HepG2 (cell line): ENCODE results near the gene KCNN2. TPM values are rescaled to one million over a fixed set of nuclear protein-coding genes. Genes with fewer than 3 reads are reported as not detected.

Experiments used
- ATAC-seq: fragments of 200-7000 bp; cut with Tn5 transposase; 3 replicates; pipeline ENCODE4 v1.9.1; 2020; ENCODE audit warnings: mild to moderate bottlenecking, moderate library complexity
- BruUV-seq: library from RNA; stranded (reverse); fragments of 400-500 nt; replicated peaks from 2 replicates; lab custom pipeline; 2021; lab: Mats Ljungman, UMichigan
- CTCF ChIA-PET: fragments of 300-600 bp; formaldehyde crosslinking; extraction: SDS; loops from one replicate; lab custom pipeline; 2021; ENCODE audit warnings: low total read pairs, inconsistent platforms, low intra/inter-chr PET ratio; lab: Yijun Ruan, JAX
- POLR2A ChIA-PET: fragments of 350-600 bp; sonication (Branson Sonifier 250); formaldehyde crosslinking; loops from one replicate; lab custom pipeline; 2020; ENCODE audit warnings: antibody characterized with exemption, inconsistent platforms; lab: Yijun Ruan, JAX
- DNase-seq: peaks from one replicate; pipeline ENCODE4 v3.0.0-alpha.2; 2015; ENCODE audit warnings: low spot score
- FAIRE-seq: peaks from 3 replicates; lab custom pipeline; 2011; peaks lifted over from hg19 to GRCh38; lab: Jason Lieb, UNC
- H2AFZ ChIP-seq: one replicate; pipeline ENCODE4 v1.6.1; 2011; ENCODE audit warnings: low read length, inconsistent platforms
- H3K27ac ChIP-seq: fragments of 300-600 bp; 3 replicates; pipeline ENCODE4 v1.8.0; 2011; ENCODE audit warnings: mixed run types, mild to moderate bottlenecking, mixed read lengths, low read length, inconsistent platforms; ENCODE audit not compliant: insufficient read depth; ENCODE audit errors: extremely low read length
- H3K27me3 ChIP-seq, 2 experiments: fragments of 200-600 bp in 1 of 2; 2 replicates in 1 of 2; 3 replicates in 1 of 2; pipeline versions ENCODE4 v1.6.0 to v1.8.0; 2011; ENCODE audit warnings: low read length in 2 of 2, mild to moderate bottlenecking in 2 of 2, moderate library complexity in 2 of 2, inconsistent platforms in 1 of 2; ENCODE audit not compliant: insufficient read depth in 2 of 2, control insufficient read depth in 1 of 2
- H3K36me3 ChIP-seq, 2 experiments: fragments of 200-600 bp in 1 of 2; replicated peaks in 1 of 2; 2 replicates in 1 of 2; 3 replicates in 1 of 2; pipeline versions ENCODE4 v1.5.1 to v1.8.0; 2011; ENCODE audit warnings: low read length in 2 of 2, inconsistent platforms in 1 of 2; ENCODE audit not compliant: insufficient read depth in 2 of 2, control insufficient read depth in 1 of 2
- H3K4me1 ChIP-seq: 2 replicates; pipeline ENCODE4 v1.5.1; 2012; ENCODE audit warnings: low read length, inconsistent platforms; ENCODE audit not compliant: insufficient read depth
- H3K4me2 ChIP-seq: 2 replicates; pipeline ENCODE4 v1.6.0; 2011; ENCODE audit warnings: low read depth, low read length, inconsistent platforms
- H3K4me3 ChIP-seq, 3 experiments: fragments of 200-600 bp in 1 of 3; sonication (generic), shearing (Covaris generic) in 1 of 3; replicated peaks in 1 of 3; 2 replicates each; pipeline ENCODE4 v1.5.1; 2011 to 2016; ENCODE audit warnings: low read length in 3 of 3, inconsistent platforms in 2 of 3, low read depth in 2 of 3, mild to moderate bottlenecking in 2 of 3, control low read depth in 1 of 3, mixed read lengths in 1 of 3; ENCODE audit not compliant: insufficient read depth in 1 of 3
- H3K79me2 ChIP-seq: one replicate; pipeline ENCODE4 v1.6.1; 2011; ENCODE audit warnings: low read length, inconsistent platforms; ENCODE audit not compliant: insufficient read depth
- H3K9ac ChIP-seq: 2 replicates; pipeline ENCODE4 v1.6.0; 2011; ENCODE audit warnings: mild to moderate bottlenecking, low read depth, low read length, inconsistent platforms; ENCODE audit not compliant: insufficient read depth
- H3K9me3 ChIP-seq: 2 replicates; pipeline ENCODE4 v1.5.1; 2012; ENCODE audit warnings: mild to moderate bottlenecking, low read length
- H4K20me1 ChIP-seq: 2 replicates; pipeline ENCODE4 v1.6.0; 2011; ENCODE audit warnings: inconsistent platforms, mild to moderate bottlenecking, low read length, moderate library complexity; ENCODE audit not compliant: insufficient read depth
- KDM1A ChIP-seq: IDR thresholded peaks from 2 replicates; pipeline ENCODE4 v1.6.1; 2016; ENCODE audit warnings: missing compliant biosample characterization
- POLR2A ChIP-seq, 2 experiments: IDR thresholded peaks; 2 replicates each; pipeline ENCODE4 v1.6.1; 2011; ENCODE audit warnings: low read depth in 2 of 2, low read length in 2 of 2, mild to moderate bottlenecking in 1 of 2, moderate library complexity in 1 of 2; ENCODE audit not compliant: insufficient read depth in 1 of 2
- REST ChIP-seq, 2 experiments: IDR thresholded peaks; 2 replicates each; pipeline ENCODE4 v1.6.1; 2011 to 2012; ENCODE audit warnings: low read length in 2 of 2, borderline replicate concordance in 1 of 2, low read depth in 1 of 2, mild to moderate bottlenecking in 1 of 2, moderate library complexity in 1 of 2
- SP5 ChIP-seq: IDR thresholded peaks from 2 replicates; pipeline ENCODE4 v1.6.1; 2016; ENCODE audit warnings: low read depth, borderline replicate concordance
- ZNF143 ChIP-seq: sonication (generic); formaldehyde crosslinking; IDR thresholded peaks from 2 replicates; pipeline ENCODE4 v1.4.0; 2020; ENCODE audit warnings: missing genetic modification reagents
- ZNF839 ChIP-seq: sonication (generic); formaldehyde crosslinking; IDR thresholded peaks from 2 replicates; pipeline ENCODE4 v1.4.0; 2020; ENCODE audit warnings: missing genetic modification reagents, mild to moderate bottlenecking, borderline replicate concordance
- WGBS: methylation state at CpG from one replicate; pipeline ENCODE4 v1.1.6; 2017; ENCODE audit warnings: low lambda C conversion rate; 5-methylcytosine and 5-hydroxymethylcytosine counted together
- in situ Hi-C: cut with HindIII; loops from 2 replicates; pipeline ENCODE4 v1.10.0; 2017; ENCODE audit warnings: low pct_unique_long_range_greater_than_20kb; ENCODE audit not compliant: extremely low pct_ligation_motif_present
- intact Hi-C: fragments of 100-400 bp; cut with micrococcal nuclease; formaldehyde crosslinking; loops from one replicate; pipeline ENCODE4 v1.10.0; 2022; ENCODE audit not compliant: unreplicated experiment
- polyA plus RNA-seq, 8 experiments: library from polyadenylated mRNA; depleted of rRNA in 3 of 8; stranded (reverse) in 7 of 8; unstranded in 1 of 8; fragments of >200 nt; fragmentation: Illumina TruSeq in 4 of 8; extraction: Trizol in 4 of 8; gene quantifications; 2 replicates each; pipeline versions ENCODE4 v1.2.1 to v1.2.3, GENCODE V29; 2011 to 2016; ENCODE audit warnings: low read depth in 4 of 8, missing spikeins in 1 of 8, mixed read lengths in 1 of 8; ENCODE audit not compliant: insufficient read depth in 1 of 8
- total RNA-seq, 5 experiments: library from RNA; depleted of rRNA; stranded (reverse); fragments of >200 nt; fragmentation: Illumina TruSeq; extraction: Trizol; gene quantifications; 2 replicates each; pipeline ENCODE4 v1.2.3, GENCODE V29; 2016; ENCODE audit warnings: low read depth in 1 of 5

KCNN2 gene
- total and polyA plus RNA-seq, 2 of the 13 experiments (the other 11 are each of a cell fraction or from before 2014, with no cell fraction given): not detected

- no peak for TF ChIP-seq ZNF839
- TF ChIP-seq POLR2A (IDR thresholded peaks at IDR 0.05; ENCODE audit: insufficient read depth in 1 of 2, low read depth in 2 of 2, low read length in 2 of 2): no peak
- TF ChIP-seq KDM1A: no peak
- no peak for TF ChIP-seq ZNF143 (CRISPR knock-in tag)
These were observed 2.0 kb downstream of the KCNN2 start (continued) for GRCh38 chr5:114363837-114364236.

GRCh38 chr5:114367029-114367428, 5.2 kb downstream of the KCNN2 start:
- in situ Hi-C loops: no loop called here
- H3K9ac ChIP-seq: no peak overlapping the region
- POLR2A ChIA-PET: no interaction called here
- no peak overlapping the region for H2AFZ ChIP-seq
- no peaks in the 10 kb centered on the region for H3K4me1 ChIP-seq
- no peaks in the 10 kb centered on the region for H3K79me2 ChIP-seq
- FAIRE-seq (no peak), ATAC-seq (no peak), DNase-seq (no peak)
- CTCF ChIA-PET: no interaction called here
- H3K9me3 ChIP-seq: no peaks in the 10 kb centered on the region
- H3K4me3 ChIP-seq: no peak overlapping the region
- no peak overlapping the region for H3K4me2 ChIP-seq
- no peaks in the 10 kb centered on the region for H4K20me1 ChIP-seq
- intact Hi-C loops: no loop called here
- H3K36me3 ChIP-seq: no peaks in the 10 kb centered on the region
- H3K27ac ChIP-seq: no peak overlapping the region
- 1% methylated on average over 2 of the region's 2 CpGs for WGBS
- BruUV-seq: no TSS peak
- no peak for TF ChIP-seq SP5 (CRISPR knock-in tag)
- TF ChIP-seq REST (IDR thresholded peaks at IDR 0.05; ENCODE audit: borderline replicate concordance in 1 of 2, low read depth in 1 of 2, low read length in 2 of 2): peak in 1 of 2 experiments; percentile 84; a peak in 3 of 4 replicates
- peaks cover 0 to 2% of the 10 kb centered on the region in 2 experiments; a peak in 2 of 5 replicates for H3K27me3 ChIP-seq
